Endometrium (tissue), 2 donors: ENCODE results near the gene SNX10.

ENCODE experiments used
- FAIRE-seq: peaks from 2 replicates; lab custom pipeline; 2012; peaks lifted over from hg19 to GRCh38; lab: Jason Lieb, UNC
- donor health status: control.
- donor health status: control.

SNX10 gene

GRCh38 chr7:26337232-26337865, 45.7 kb downstream of the SNX10 start:
- no peak for FAIRE-seq

GRCh38 chr7:26340476-26341018, 48.9 kb downstream of the SNX10 start:
- FAIRE-seq, result no peak

DNA sequence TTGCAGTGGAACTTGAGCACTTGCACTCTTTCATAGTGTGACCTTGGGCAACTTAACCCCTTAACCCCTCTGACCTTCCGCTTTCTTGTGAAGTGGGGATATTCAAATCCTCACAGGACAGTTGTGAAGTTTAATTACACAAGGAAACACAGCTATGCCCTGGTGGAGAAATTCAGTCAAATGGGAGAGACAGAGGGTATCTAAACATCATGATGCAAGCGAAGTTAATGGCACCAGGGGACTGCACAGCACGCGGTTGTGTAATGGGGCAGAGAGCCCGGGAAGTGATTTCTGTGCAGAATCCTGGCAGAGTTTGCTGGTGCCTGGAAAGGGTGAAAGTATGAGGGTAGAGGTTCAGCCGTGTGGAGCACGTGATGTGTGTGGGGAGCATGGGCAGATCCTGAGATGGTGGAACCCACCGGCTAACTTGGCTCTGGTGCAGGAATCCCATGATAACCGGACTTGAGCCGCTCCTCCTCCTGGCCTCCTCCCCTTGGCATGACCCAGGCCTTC, 51.7 kb downstream of the SNX10 start:
- no peak for FAIRE-seq

- FAIRE-seq, result no peak
These were observed 52.2 kb downstream of the SNX10 start for GRCh38 chr7:26343837-26344236.

GRCh38 chr7:26345202-26345601, 53.5 kb downstream of the SNX10 start:
- no peak for FAIRE-seq

DNA sequence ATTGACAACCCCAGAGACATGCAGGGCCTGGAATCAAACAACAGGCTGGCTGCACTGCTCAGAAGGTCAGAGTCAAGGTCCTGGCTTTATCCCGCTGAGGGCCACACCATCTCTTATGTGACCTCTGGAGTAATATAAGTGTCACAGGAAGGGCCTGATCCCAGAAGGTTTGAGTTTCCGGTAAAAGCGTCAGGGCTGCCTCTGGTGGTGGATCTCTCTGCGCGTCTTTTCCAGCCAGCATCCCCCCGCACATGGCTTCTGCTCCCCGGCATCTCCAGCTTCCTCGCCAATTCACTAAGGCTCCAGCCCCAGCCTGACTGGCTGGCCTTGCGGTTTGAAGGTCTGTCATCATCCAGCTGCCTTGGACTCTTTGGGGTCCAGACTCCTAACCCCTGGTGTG, 54.2 kb downstream of the SNX10 start:
- FAIRE-seq, result no peak

- no peak for FAIRE-seq
These were observed 55.0 kb downstream of the SNX10 start for GRCh38 chr7:26346611-26347203.

- FAIRE-seq, result no peak
These were observed 56.7 kb downstream of the SNX10 start for GRCh38 chr7:26348234-26348851.

DNA sequence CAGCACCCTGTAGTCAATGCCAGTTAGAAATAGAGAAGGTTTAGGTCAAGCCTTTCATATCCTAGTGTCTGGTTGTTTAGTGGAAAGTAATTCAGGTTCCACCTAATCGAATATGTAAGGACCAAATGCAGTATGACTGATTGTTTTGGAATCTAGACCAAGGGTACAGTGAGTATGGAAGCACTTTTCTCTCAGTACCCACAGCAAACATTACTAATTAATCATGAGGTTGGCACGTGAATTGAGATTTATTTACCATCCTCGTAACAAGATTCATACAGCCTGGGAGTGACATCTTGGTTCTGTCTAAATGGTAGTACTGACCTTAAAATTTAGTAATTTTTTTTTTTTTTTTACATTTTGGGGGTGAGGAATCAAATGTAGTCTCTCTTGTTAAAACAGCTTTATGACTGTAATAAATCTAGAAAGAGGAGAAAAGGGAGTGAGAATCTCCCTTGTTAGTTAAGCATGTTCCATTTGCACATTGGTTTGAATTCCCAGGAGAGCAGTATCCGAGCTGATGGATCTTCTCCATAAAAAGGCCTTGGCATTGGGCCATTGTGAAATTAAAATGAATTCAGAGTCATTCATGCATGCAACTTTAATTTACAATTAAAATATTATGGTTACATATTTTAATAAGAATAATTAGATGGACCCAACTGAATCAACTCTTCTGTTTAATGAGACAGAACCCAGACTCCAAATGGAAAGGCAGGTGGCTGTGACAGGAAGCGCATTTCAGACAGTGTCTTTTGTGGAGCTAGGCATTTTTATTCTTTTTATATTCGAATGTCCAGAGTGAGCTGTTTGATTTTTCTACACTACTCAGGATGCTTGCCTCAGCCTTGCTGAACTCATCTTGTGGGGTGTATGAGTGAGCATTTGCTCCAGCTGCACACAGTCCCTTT, 57.6 kb downstream of the SNX10 start:
- FAIRE-seq, result no peak

- no peak for FAIRE-seq
These were observed 59.5 kb downstream of the SNX10 start for GRCh38 chr7:26351171-26351570.

- no peak for FAIRE-seq
These were observed 64.6 kb downstream of the SNX10 start for GRCh38 chr7:26356229-26356628.

GRCh38 chr7:26356929-26357798, 65.5 kb downstream of the SNX10 start:
- no peak for FAIRE-seq

- no peak for FAIRE-seq
These were observed 66.1 kb downstream of the SNX10 start for GRCh38 chr7:26357799-26358151.

DNA sequence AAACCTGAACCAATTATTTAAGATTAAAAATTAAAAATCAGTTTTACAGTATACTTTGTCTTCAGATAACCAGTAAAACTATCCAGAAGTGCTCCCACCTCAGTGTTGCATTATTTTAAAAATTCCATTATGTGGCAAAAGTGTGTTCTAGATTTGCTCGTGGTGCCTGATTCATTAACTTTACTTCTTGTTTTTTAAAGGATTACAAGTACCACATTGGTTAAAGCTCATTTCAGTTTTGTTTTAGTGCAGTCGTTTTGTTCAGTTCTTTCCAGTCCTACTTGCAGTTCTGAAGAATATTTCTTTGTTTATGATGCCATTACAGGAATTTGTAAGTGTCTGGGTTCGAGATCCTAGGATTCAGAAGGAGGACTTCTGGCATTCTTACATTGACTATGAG, 69.0 kb downstream of the SNX10 start:
- no peak for FAIRE-seq

GRCh38 chr7:26361637-26362036, 70.0 kb downstream of the SNX10 start:
- no peak for FAIRE-seq

DNA sequence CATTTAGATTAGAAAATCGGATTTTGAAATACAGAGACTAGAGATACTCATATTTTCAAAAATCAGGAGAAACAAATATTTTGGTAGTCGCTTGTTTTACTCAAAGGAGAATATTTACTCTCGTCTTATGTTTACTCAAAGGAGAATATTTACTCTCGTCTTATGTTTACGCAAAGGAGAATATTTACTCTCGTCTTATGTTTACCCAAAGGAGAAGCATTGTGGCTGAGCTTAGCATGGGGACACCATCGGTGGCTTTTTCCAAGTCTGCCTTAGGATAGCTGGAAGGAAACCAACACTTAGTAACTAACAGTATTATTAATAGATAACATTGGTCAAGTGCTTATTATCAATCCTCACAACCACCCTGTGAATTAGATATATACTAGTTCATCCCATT, 71.8 kb downstream of the SNX10 start:
- FAIRE-seq, result no peak

DNA sequence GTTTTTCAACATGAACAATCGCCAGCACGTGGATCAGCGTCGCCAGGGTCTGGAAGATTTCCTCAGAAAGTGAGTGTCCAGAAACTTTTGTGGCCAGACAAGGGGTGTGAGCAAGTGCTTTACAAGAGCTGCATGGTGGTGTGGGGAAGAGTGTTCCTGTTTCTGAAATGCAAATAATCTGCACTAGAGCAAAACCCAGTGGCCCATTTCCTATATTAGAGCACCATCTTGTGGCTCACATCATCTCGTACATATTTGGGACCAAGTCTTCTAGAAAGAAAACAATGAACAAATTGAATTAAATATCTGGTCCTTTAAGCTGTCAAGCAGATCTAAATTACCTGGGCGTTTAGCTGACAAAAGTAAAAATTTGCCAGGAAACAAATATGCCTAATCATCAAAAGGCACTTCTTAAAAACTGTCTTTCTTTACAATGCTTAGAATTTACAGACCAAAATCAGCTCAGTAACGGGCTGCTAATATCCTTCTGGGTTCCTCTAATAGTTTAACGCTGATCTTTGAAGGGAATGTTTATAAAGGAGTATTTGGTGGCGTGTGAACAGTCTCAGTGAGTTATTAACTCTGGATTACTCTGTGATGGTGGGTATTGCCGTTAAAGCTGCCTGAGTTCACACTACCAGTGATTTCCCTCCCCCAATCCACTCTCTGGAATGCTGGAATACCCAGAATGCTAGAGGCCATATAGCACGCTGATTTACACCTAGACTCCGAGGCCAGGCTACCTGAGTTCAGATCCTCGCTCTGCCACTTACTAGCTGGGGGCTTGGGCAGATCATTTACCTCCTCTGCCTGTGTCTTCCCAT, 73.6 kb downstream of the SNX10 start:
- peak; percentile 92 for FAIRE-seq

DNA sequence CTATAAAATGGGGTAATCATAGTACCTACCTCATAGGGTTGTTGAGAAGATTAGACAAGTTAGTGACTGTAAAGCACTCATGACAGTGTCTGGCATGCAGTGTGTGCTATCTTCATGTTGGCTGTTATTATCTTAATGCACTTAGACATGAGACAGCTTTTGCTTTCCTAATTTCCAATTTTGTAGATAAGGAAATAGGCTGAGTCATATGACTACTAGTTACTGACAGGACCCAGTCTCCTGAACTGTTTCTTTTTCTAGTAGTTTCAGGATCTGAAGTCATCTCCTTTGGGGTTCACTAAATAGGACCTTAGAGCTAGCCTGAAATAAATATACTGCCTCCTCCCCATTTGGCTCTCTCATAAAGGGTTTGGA, 74.2 kb downstream of the SNX10 start:
- no peak for FAIRE-seq

DNA sequence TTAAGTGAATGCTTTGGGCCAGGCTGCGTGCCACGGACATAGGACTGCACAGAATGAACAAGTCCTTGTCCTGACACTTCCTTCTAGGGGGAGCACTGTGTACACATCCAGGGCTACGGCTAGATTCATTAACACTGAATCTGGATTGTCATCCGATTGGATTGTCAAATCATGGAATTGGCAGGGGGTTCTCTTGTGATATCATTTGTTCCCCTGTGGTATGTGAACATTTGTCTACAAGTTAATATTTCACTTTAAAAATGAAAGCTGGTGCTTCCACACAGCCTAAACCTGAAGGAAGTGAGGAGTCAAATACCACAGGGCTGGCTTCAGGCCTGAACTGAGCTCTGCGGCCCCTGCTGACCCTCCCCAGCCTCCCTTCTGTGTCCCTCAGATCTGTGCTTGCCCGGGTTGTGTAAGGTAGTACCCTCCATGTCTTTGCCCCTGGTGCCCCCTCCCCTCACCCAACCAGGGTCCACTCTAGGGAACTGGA, 75.6 kb downstream of the SNX10 start:
- FAIRE-seq, result no peak

DNA sequence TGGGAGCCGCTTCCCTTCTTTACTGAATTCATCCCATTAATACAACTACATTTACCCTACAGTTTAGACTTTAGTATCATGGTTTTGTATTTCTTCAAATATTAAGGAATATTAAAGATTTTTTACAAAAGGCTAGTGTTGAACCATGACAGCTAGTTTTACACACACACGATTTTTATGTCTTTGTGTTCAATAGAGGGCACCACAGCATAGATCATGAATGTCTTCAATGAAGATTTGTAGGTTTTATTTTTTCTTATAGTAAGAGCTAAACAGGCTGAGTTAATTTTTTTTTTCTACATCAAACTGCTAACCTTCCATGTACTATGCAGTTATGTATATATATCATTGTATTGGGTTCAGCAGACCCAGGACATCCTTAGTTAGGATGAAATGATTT, 76.9 kb downstream of the SNX10 start:
- peak; percentile 4 for FAIRE-seq
